ENCODE measurements around the gene MSL3.

- TF ChIP-seq CTCF (IDR thresholded peaks at IDR 0.05) (no peak), POLR2A (IDR thresholded peaks at IDR 0.05) (no peak)
These were observed 23.1 kb downstream of the MSL3 start for GRCh38 chrX:11781133-11781532.
